H1 (cell line): ENCODE data around the gene PRKCA. TPM values are rescaled to one million over a fixed set of nuclear protein-coding genes. Genes with fewer than 3 reads are reported as not detected.

Source experiments
- ASH2L ChIP-seq: fragments of 200-600, 300-600 bp; sonication (generic); IDR thresholded peaks from one replicate; pipeline ENCODE4 v1.7.1; 2017; ENCODE audit warnings: low read length
- CREB1 ChIP-seq: IDR thresholded peaks from 2 replicates; pipeline ENCODE4 v1.6.1; 2012; ENCODE audit warnings: inconsistent platforms
- EGR1 ChIP-seq: IDR thresholded peaks from 2 replicates; pipeline ENCODE4 v1.6.1; 2011; ENCODE audit warnings: low read depth, low read length, borderline replicate concordance
- JUN ChIP-seq: IDR thresholded peaks from 2 replicates; pipeline ENCODE4 v1.6.1; 2011; ENCODE audit warnings: low read depth, mild to moderate bottlenecking, improper control_type of control experiment, low read length
- NRF1 ChIP-seq: IDR thresholded peaks from 2 replicates; pipeline ENCODE4 v1.6.1; 2011; ENCODE audit warnings: mild to moderate bottlenecking, low read depth, low read length, improper control_type of control experiment
- PHF8 ChIP-seq: fragments of 200-600 bp; sonication (generic); conservative IDR thresholded peaks from 2 replicates; pipeline ENCODE4 v1.7.1; 2012; ENCODE audit warnings: low read depth, mild to moderate bottlenecking, inconsistent platforms, low read length, moderate library complexity
- TBP ChIP-seq: IDR thresholded peaks from 2 replicates; pipeline ENCODE4 v1.6.1; 2011; ENCODE audit warnings: low read depth, low read length, improper control_type of control experiment
- polyA plus RNA-seq, 7 experiments: library from polyadenylated mRNA; depleted of rRNA in 3 of 7; stranded (reverse) in 5 of 7; unstranded in 2 of 7; fragments of >200 nt in 5 of 7; fragments of 200-250 nt in 2 of 7; gene quantifications; 1 replicate in 5 of 7; 2 replicates in 1 of 7; 4 replicates in 1 of 7; pipeline versions ENCODE4 v1.2.1 to v1.2.3, GENCODE V29; 2011 to 2013; ENCODE audit warnings: missing spikeins in 2 of 7, mixed read lengths in 2 of 7
- total RNA-seq: library from RNA; stranded (reverse); fragmentation: NEBNext Ultra II Directional; extraction: Animal tissue kit (Norgen Biotek cat#: 25700); gene quantifications from 2 replicates; pipeline ENCODE4 v1.2.1, GENCODE V29; 2021

The PRKCA gene
- total and polyA plus RNA-seq, 2 of the 8 experiments (the other 6 are each of a cell fraction or from before 2014, with no cell fraction given): 5.8 to 17.8 TPM

GRCh38 chr17:66338937-66339336, 36.5 kb downstream of the PRKCA start (continued):
- TF ChIP-seq NRF1 (no peak), TBP (no peak), PHF8 (no peak), ASH2L (no peak), EGR1 (no peak), JUN (no peak), CREB1 (no peak)
